ENCODE data around the gene MLLT11. TPM values are rescaled to one million over a fixed set of nuclear protein-coding genes. Genes with fewer than 3 reads are reported as not detected.
"Not testable (repeated sequence)": the region's sequence is repeated elsewhere in the genome, so short reads cannot be mapped to it uniquely, and the experiment has no call there.

MLLT11 gene
- total RNA-seq, 1 donor, result 9.1 TPM

DNA sequence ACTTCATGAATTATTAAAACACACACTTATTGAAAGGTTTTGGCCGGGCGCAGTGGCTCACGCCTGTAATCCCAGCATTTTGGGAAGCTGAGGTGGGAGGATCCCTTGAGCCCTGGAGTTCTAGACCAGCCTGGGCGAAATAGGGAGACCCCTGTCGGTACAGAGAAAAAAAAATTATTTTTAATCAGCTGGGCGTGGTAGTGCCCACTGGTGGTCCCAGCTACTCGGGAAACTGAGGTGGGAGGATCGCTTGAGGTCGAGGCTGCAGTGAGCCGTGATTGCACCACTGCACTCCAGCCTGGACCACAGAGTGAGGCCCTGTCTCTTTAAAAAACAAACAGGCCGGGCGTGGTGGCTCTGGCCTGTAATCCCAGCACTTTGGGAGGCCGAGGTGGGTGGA is 12.0 kb downstream of the MLLT11 start:
- no peak overlapping the region for H3K4me3 ChIP-seq (ENCODE audit: low read depth, low read length)
- no peak for DNase-seq (ENCODE audit: low read depth)
- TF ChIP-seq, protein P1, sequence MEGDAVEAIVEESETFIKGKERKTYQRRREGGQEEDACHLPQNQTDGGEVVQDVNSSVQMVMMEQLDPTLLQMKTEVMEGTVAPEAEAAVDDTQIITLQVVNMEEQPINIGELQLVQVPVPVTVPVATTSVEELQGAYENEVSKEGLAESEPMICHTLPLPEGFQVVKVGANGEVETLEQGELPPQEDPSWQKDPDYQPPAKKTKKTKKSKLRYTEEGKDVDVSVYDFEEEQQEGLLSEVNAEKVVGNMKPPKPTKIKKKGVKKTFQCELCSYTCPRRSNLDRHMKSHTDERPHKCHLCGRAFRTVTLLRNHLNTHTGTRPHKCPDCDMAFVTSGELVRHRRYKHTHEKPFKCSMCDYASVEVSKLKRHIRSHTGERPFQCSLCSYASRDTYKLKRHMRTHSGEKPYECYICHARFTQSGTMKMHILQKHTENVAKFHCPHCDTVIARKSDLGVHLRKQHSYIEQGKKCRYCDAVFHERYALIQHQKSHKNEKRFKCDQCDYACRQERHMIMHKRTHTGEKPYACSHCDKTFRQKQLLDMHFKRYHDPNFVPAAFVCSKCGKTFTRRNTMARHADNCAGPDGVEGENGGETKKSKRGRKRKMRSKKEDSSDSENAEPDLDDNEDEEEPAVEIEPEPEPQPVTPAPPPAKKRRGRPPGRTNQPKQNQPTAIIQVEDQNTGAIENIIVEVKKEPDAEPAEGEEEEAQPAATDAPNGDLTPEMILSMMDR (IDR thresholded peaks at IDR 0.05; ENCODE audit: insufficient read depth, low read depth, low read length), result peak; percentile 9

GRCh38 chr1:151085953-151086559 is 25.9 kb downstream of the MLLT11 start:
- H3K4me3 ChIP-seq (ENCODE audit: low read depth, low read length), result no peak overlapping the region
- TF ChIP-seq, protein P1 (IDR thresholded peaks at IDR 0.05; ENCODE audit: insufficient read depth, low read depth, low read length), result no peak
- DNase-seq (ENCODE audit: low read depth), result no peak

DNA sequence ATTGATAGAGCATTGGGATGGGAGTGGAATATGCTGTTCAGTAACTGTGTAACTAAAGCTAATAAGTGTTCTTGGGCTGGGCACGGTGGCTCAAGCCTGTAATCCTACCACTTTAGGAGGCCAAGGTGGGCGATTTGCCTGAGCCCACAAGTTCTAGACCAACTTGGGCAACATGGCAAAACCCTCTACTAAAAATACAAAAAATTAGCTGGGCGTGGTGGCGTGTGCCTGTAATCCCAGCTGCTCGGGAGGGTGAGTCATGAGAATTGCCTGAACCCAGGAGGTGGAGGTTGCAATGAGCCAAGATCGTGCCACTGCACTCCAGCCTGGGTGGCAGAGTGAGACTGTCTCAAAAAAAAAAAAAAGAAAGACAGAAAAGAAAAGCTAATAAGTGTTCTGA is 37.2 kb downstream of the MLLT11 start:
- DNase-seq (ENCODE audit: low read depth); H3K4me3 ChIP-seq (ENCODE audit: low read depth, low read length): not testable (repeated sequence)

GRCh38 chr1:151098126-151098525 is 37.9 kb downstream of the MLLT11 start:
- TF ChIP-seq, protein P1 (IDR thresholded peaks at IDR 0.05; ENCODE audit: insufficient read depth, low read depth, low read length), result no peak

GRCh38 chr1:151104630-151105029 is 44.4 kb downstream of the MLLT11 start:
- no peak for DNase-seq (ENCODE audit: low read depth)
- TF ChIP-seq, protein P1 (IDR thresholded peaks at IDR 0.05; ENCODE audit: insufficient read depth, low read depth, low read length), result no peak
- H3K4me3 ChIP-seq (ENCODE audit: low read depth, low read length), result no peak overlapping the region

More at GRCh38 chr1:151098126-151098525, 37.9 kb downstream of the MLLT11 start:
- no peak for DNase-seq (ENCODE audit: low read depth)
- H3K4me3 ChIP-seq (ENCODE audit: low read depth, low read length), result no peak overlapping the region

GRCh38 chr1:151106894-151107293 is 46.7 kb downstream of the MLLT11 start:
- no peak for DNase-seq (ENCODE audit: low read depth)
- no peak overlapping the region for H3K4me3 ChIP-seq (ENCODE audit: low read depth, low read length)
- TF ChIP-seq, protein P1 (IDR thresholded peaks at IDR 0.05; ENCODE audit: insufficient read depth, low read depth, low read length), result no peak

- no peak for DNase-seq (ENCODE audit: low read depth)
- TF ChIP-seq, protein P1 (IDR thresholded peaks at IDR 0.05; ENCODE audit: insufficient read depth, low read depth, low read length), result no peak
- no peak overlapping the region for H3K4me3 ChIP-seq (ENCODE audit: low read depth, low read length)
Measured at GRCh38 chr1:151108331-151108730, 48.1 kb downstream of the MLLT11 start.

Data from fibroblast of villous mesenchyme (primary cell).